ENCODE measurements around the gene PPP1R9A. TPM values are rescaled to one million over a fixed set of nuclear protein-coding genes. Genes with fewer than 3 reads are reported as not detected.
"Not testable (repeated sequence)": the region's sequence is repeated elsewhere in the genome, so short reads cannot be mapped to it uniquely, and the experiment has no call there.

Gene PPP1R9A
- total and polyA plus RNA-seq, 7 experiments from 2014 or later, result 0.21 to 1.4 TPM; not detected in 5

GRCh38 chr7:95002775-95003174 lies 95.4 kb downstream of the PPP1R9A start:
- Histone ChIP-seq H3K36me3 (ENCODE audit: control insufficient read depth in 2 of 3, insufficient read depth in 3 of 3, low read length in 3 of 3) (no peaks in the 10 kb centered on the region), H3K4me1 (ENCODE audit: control insufficient read depth in 2 of 2, insufficient read depth in 2 of 2, low read length in 2 of 2) (no peaks in the 10 kb centered on the region), H3K4me3 (ENCODE audit: low read length) (no peak overlapping the region), H3K27ac (ENCODE audit: low read depth, low read length) (no peak overlapping the region), H3K27me3 (ENCODE audit: control insufficient read depth in 2 of 2, insufficient read depth in 2 of 2, low read length in 2 of 2) (no peaks in the 10 kb centered on the region), H3K9me3 (ENCODE audit: control insufficient read depth in 2 of 3, low read length in 3 of 3) (no peaks in the 10 kb centered on the region)
- POLR2A ChIA-PET, result no interaction called here
- Mint-ChIP-seq H3K9me3 (no peaks in the 10 kb centered on the region), H3K36me3 (no peaks in the 10 kb centered on the region), H3K27ac (no peak overlapping the region), H3K4me3 (no peak overlapping the region), H3K4me1 (no peaks in the 10 kb centered on the region), H3K27me3 (peaks cover 0 to 12% (median 0%) of the 10 kb centered on the region in 5 donors)
- ATAC-seq, result no peak
- CTCF ChIA-PET, result no interaction called here
- DNase-seq, result no peak
- intact Hi-C loops (cut with micrococcal nuclease), result no loop called here

- Histone ChIP-seq H3K36me3 (ENCODE audit: control insufficient read depth in 2 of 3, insufficient read depth in 3 of 3, low read length in 3 of 3) (no peaks in the 10 kb centered on the region), H3K4me1 (ENCODE audit: control insufficient read depth in 2 of 2, insufficient read depth in 2 of 2, low read length in 2 of 2) (no peaks in the 10 kb centered on the region), H3K27ac (ENCODE audit: low read depth, low read length) (no peak overlapping the region), H3K4me3 (ENCODE audit: low read length) (no peak overlapping the region), H3K9me3 (ENCODE audit: control insufficient read depth in 2 of 3, low read length in 3 of 3) (no peaks in the 10 kb centered on the region), H3K27me3 (ENCODE audit: control insufficient read depth in 2 of 2, insufficient read depth in 2 of 2, low read length in 2 of 2) (no peaks in the 10 kb centered on the region)
- CTCF ChIA-PET, result interaction anchor here (0.7 kb wide), 1 partner anchor 545 kb away, joined by 3 read pairs; no protein-coding TSS in a partner anchor
- Mint-ChIP-seq H3K9me3 (peaks cover 0 to 4% (median 0%) of the 10 kb centered on the region in 11 donors), H3K4me3 (no peak overlapping the region), H3K4me1 (no peaks in the 10 kb centered on the region), H3K36me3 (no peaks in the 10 kb centered on the region), H3K27ac (no peak overlapping the region), H3K27me3 (peaks cover 0 to 12% (median 0%) of the 10 kb centered on the region in 5 donors)
- no peak for ATAC-seq
- no peak for DNase-seq
- POLR2A ChIA-PET, result no interaction called here
- intact Hi-C loops (cut with micrococcal nuclease), result no loop called here
These were observed 97.3 kb downstream of the PPP1R9A start for GRCh38 chr7:95004618-95005247.

- Histone ChIP-seq H3K4me1 (ENCODE audit: control insufficient read depth in 2 of 2, insufficient read depth in 2 of 2, low read length in 2 of 2) (no peaks in the 10 kb centered on the region), H3K4me3 (ENCODE audit: low read length) (no peak overlapping the region), H3K36me3 (ENCODE audit: control insufficient read depth in 2 of 3, insufficient read depth in 3 of 3, low read length in 3 of 3) (no peaks in the 10 kb centered on the region), H3K9me3 (ENCODE audit: control insufficient read depth in 2 of 3, low read length in 3 of 3) (no peaks in the 10 kb centered on the region), H3K27ac (ENCODE audit: low read depth, low read length) (no peak overlapping the region), H3K27me3 (ENCODE audit: control insufficient read depth in 2 of 2, insufficient read depth in 2 of 2, low read length in 2 of 2) (no peaks in the 10 kb centered on the region)
- ChIA-PET CTCF (no interaction called here), POLR2A (no interaction called here)
- Mint-ChIP-seq H3K9me3 (peaks cover 0 to 4% (median 0%) of the 10 kb centered on the region in 11 donors), H3K36me3 (no peaks in the 10 kb centered on the region), H3K4me3 (no peak overlapping the region), H3K27ac (no peak overlapping the region), H3K4me1 (no peaks in the 10 kb centered on the region), H3K27me3 (peaks cover 0 to 8% (median 0%) of the 10 kb centered on the region in 5 donors)
- ATAC-seq (no peak), DNase-seq (no peak)
- intact Hi-C loops (cut with micrococcal nuclease), result no loop called here
These were observed 98.6 kb downstream of the PPP1R9A start for GRCh38 chr7:95006010-95006409.

GRCh38 chr7:95008773-95009172 lies 101.4 kb downstream of the PPP1R9A start:
- H3K4me1 Mint-ChIP-seq; H3K36me3 ChIP-seq (ENCODE audit: control insufficient read depth in 2 of 3, insufficient read depth in 3 of 3, low read length in 3 of 3); POLR2A ChIA-PET; H3K4me3 ChIP-seq (ENCODE audit: low read length); H3K27me3 Mint-ChIP-seq; H3K27ac ChIP-seq (ENCODE audit: low read depth, low read length); ATAC-seq; H3K4me1 ChIP-seq (ENCODE audit: control insufficient read depth in 2 of 2, insufficient read depth in 2 of 2, low read length in 2 of 2); DNase-seq; H3K27ac Mint-ChIP-seq; H3K36me3 Mint-ChIP-seq; H3K9me3 ChIP-seq (ENCODE audit: control insufficient read depth in 2 of 3, low read length in 3 of 3); H3K4me3 Mint-ChIP-seq; H3K27me3 ChIP-seq (ENCODE audit: control insufficient read depth in 2 of 2, insufficient read depth in 2 of 2, low read length in 2 of 2); H3K9me3 Mint-ChIP-seq; intact Hi-C loops (cut with micrococcal nuclease); CTCF ChIA-PET: not testable (repeated sequence)

- intact Hi-C loops (cut with micrococcal nuclease), result no loop called here
- no peaks in the 10 kb centered on the region for H3K27me3 ChIP-seq (ENCODE audit: control insufficient read depth in 2 of 2, insufficient read depth in 2 of 2, low read length in 2 of 2)
- no peaks in the 10 kb centered on the region for H3K4me1 Mint-ChIP-seq
- H3K36me3 Mint-ChIP-seq, result no peaks in the 10 kb centered on the region
- ChIA-PET POLR2A (no interaction called here), CTCF (no interaction called here)
- ATAC-seq (no peak), DNase-seq (no peak)
- H3K27ac ChIP-seq (ENCODE audit: low read depth, low read length), result no peak overlapping the region
- H3K4me3 ChIP-seq (ENCODE audit: low read length), result no peak overlapping the region
- H3K27ac Mint-ChIP-seq, result no peak overlapping the region
- peaks cover 0 to 3% (median 0%) of the 10 kb centered on the region in 5 donors for H3K27me3 Mint-ChIP-seq
- no peaks in the 10 kb centered on the region for H3K9me3 ChIP-seq (ENCODE audit: control insufficient read depth in 2 of 3, low read length in 3 of 3)
- no peak overlapping the region for H3K4me3 Mint-ChIP-seq
- no peaks in the 10 kb centered on the region for H3K4me1 ChIP-seq (ENCODE audit: control insufficient read depth in 2 of 2, insufficient read depth in 2 of 2, low read length in 2 of 2)
- H3K36me3 ChIP-seq (ENCODE audit: control insufficient read depth in 2 of 3, insufficient read depth in 3 of 3, low read length in 3 of 3), result no peaks in the 10 kb centered on the region
- H3K9me3 Mint-ChIP-seq, result peaks cover 0 to 4% (median 0%) of the 10 kb centered on the region in 11 donors
These were observed 103.9 kb downstream of the PPP1R9A start for GRCh38 chr7:95011146-95011928.

- no peak for ATAC-seq
- Mint-ChIP-seq H3K4me1 (no peaks in the 10 kb centered on the region), H3K36me3 (no peaks in the 10 kb centered on the region), H3K9me3 (peaks cover 0 to 4% (median 0%) of the 10 kb centered on the region in 11 donors), H3K4me3 (no peak overlapping the region), H3K27ac (no peak overlapping the region), H3K27me3 (peaks cover 0 to 3% (median 0%) of the 10 kb centered on the region in 5 donors)
- ChIA-PET POLR2A (no interaction called here), CTCF (no interaction called here)
- Histone ChIP-seq H3K36me3 (ENCODE audit: control insufficient read depth in 2 of 3, insufficient read depth in 3 of 3, low read length in 3 of 3) (no peaks in the 10 kb centered on the region), H3K27ac (ENCODE audit: low read depth, low read length) (no peak overlapping the region), H3K27me3 (ENCODE audit: control insufficient read depth in 2 of 2, insufficient read depth in 2 of 2, low read length in 2 of 2) (no peaks in the 10 kb centered on the region), H3K4me1 (ENCODE audit: control insufficient read depth in 2 of 2, insufficient read depth in 2 of 2, low read length in 2 of 2) (no peaks in the 10 kb centered on the region), H3K9me3 (ENCODE audit: control insufficient read depth in 2 of 3, low read length in 3 of 3) (no peaks in the 10 kb centered on the region), H3K4me3 (ENCODE audit: low read length) (no peak overlapping the region)
- intact Hi-C loops (cut with micrococcal nuclease), result no loop called here
- DNase-seq, result no peak
These were observed 104.6 kb downstream of the PPP1R9A start for GRCh38 chr7:95011995-95012394.

GRCh38 chr7:95018021-95018420 lies 110.6 kb downstream of the PPP1R9A start:
- H3K4me1 Mint-ChIP-seq, result no peaks in the 10 kb centered on the region
- no peaks in the 10 kb centered on the region for H3K36me3 ChIP-seq (ENCODE audit: control insufficient read depth in 2 of 3, insufficient read depth in 3 of 3, low read length in 3 of 3)
- H3K9me3 Mint-ChIP-seq, result peaks cover 0 to 8% (median 2%) of the 10 kb centered on the region in 11 donors
- no peak overlapping the region for H3K27ac Mint-ChIP-seq
- CTCF ChIA-PET, result no interaction called here
- H3K27ac ChIP-seq (ENCODE audit: low read depth, low read length), result no peak overlapping the region
- no peaks in the 10 kb centered on the region for H3K27me3 ChIP-seq (ENCODE audit: control insufficient read depth in 2 of 2, insufficient read depth in 2 of 2, low read length in 2 of 2)
- H3K27me3 Mint-ChIP-seq, result peaks cover 0 to 3% (median 0%) of the 10 kb centered on the region in 5 donors
- no peaks in the 10 kb centered on the region for H3K9me3 ChIP-seq (ENCODE audit: control insufficient read depth in 2 of 3, low read length in 3 of 3)
- H3K4me3 Mint-ChIP-seq, result no peak overlapping the region
- DNase-seq (no peak), ATAC-seq (no peak)
- no peaks in the 10 kb centered on the region for H3K4me1 ChIP-seq (ENCODE audit: control insufficient read depth in 2 of 2, insufficient read depth in 2 of 2, low read length in 2 of 2)
- no peak overlapping the region for H3K4me3 ChIP-seq (ENCODE audit: low read length)
- POLR2A ChIA-PET, result no interaction called here
- no peaks in the 10 kb centered on the region for H3K36me3 Mint-ChIP-seq
- intact Hi-C loops (cut with micrococcal nuclease), result no loop called here

Data from naive thymus-derived CD4-positive, alpha-beta T cell (primary cell).